Transverse colon (tissue), 4 donors: ENCODE data around the gene PTCHD4. TPM values are rescaled to one million over a fixed set of nuclear protein-coding genes. Genes with fewer than 3 reads are reported as not detected.

Experiments
- DNase-seq: peaks from one replicate; pipeline ENCODE4 v3.0.0-alpha.2; 2019
- H3K27ac ChIP-seq, 4 donors: fragments of 200-600 bp; sonication (generic); 2 replicates each; pipeline ENCODE4 v1.5.1; 2016 to 2018; ENCODE audit warnings: inconsistent platforms in 4 of 4
- H3K27me3 ChIP-seq: fragments of 200-600 bp; sonication (generic); 2 replicates; pipeline ENCODE4 v1.5.1; 2017; ENCODE audit warnings: inconsistent platforms
- H3K36me3 ChIP-seq, 4 donors: fragments of 200-600 bp; sonication (generic); 2 replicates each; pipeline ENCODE4 v1.5.1; 2017 to 2019; ENCODE audit warnings: inconsistent platforms in 4 of 4
- H3K4me1 ChIP-seq, 4 donors: fragments of 200-600 bp; sonication (generic); 2 replicates each; pipeline ENCODE4 v1.5.1; 2017 to 2020; ENCODE audit warnings: inconsistent platforms in 4 of 4
- H3K4me3 ChIP-seq, 4 donors: fragments of 200-600 bp; sonication (generic); 1 replicate in 1 of 4; 2 replicates in 3 of 4; pipeline versions ENCODE4 v1.5.1 to v1.6.1; 2017 to 2019; ENCODE audit warnings: inconsistent platforms in 4 of 4
- H3K9me3 ChIP-seq, 2 donors: fragments of 200-600 bp; sonication (generic); 2 replicates each; pipeline ENCODE4 v1.5.1; 2017 to 2019; ENCODE audit warnings: inconsistent platforms in 2 of 2
- CTCF ChIP-seq, 5 experiments: fragments of 200-600 bp in 3 of 5; fragments of 450-650 bp in 2 of 5; sonication (generic) in 3 of 5; IDR thresholded peaks; 1 replicate in 2 of 5; 2 replicates in 3 of 5; pipeline ENCODE4 v1.5.1; 2016 to 2017; ENCODE audit warnings: antibody characterized with exemption in 5 of 5, inconsistent platforms in 3 of 5, mild to moderate bottlenecking in 2 of 5, moderate library complexity in 1 of 5
- EP300 ChIP-seq: sonication (generic); formaldehyde crosslinking; IDR thresholded peaks from one replicate; pipeline ENCODE4 v1.6.1; 2017; ENCODE audit warnings: antibody characterized with exemption, low read depth
- POLR2A ChIP-seq: fragments of 450-650 bp; IDR thresholded peaks from one replicate; pipeline ENCODE4 v1.6.1; 2016; ENCODE audit warnings: antibody characterized with exemption, mild to moderate bottlenecking, moderate library complexity
- POLR2AphosphoS5 ChIP-seq, 3 donors: sonication (generic); formaldehyde crosslinking; IDR thresholded peaks; one replicate each; pipeline ENCODE4 v1.6.1; 2016; ENCODE audit warnings: antibody characterized with exemption in 3 of 3
- WGBS, 2 donors: methylation state at CpG; one replicate each; pipeline ENCODE4 v1.1.5; 2018; ENCODE audit warnings: low coverage in 1 of 2; 5-methylcytosine and 5-hydroxymethylcytosine counted together
- in situ Hi-C, 4 donors: fragments of 200-750 bp; cut with MboI; loops; one replicate each; pipeline versions ENCODE4 v1.15.0 to v1.15.1; 2017; ENCODE audit warnings: low sequenced_read_pairs in 3 of 4, low pct_ligation_motif_present in 1 of 4, low pct_unique_long_range_greater_than_20kb in 1 of 4
- intact Hi-C: fragments of 100-400 bp; cut with DNase I; formaldehyde crosslinking; loops from one replicate; pipeline ENCODE4 v1.15.1; 2023; ENCODE audit warnings: low total_unique reads
- total RNA-seq, 4 donors: library from RNA; depleted of rRNA; stranded (reverse); fragments of >200 nt; gene quantifications; one replicate each; pipeline ENCODE4 v1.1.0, GENCODE V29; 2016

The PTCHD4 gene
- total RNA-seq, 4 donors from 2014 or later = 0.16 to 0.75 (median 0.27) TPM; not detected in 1

- Histone ChIP-seq H3K9me3 (no peaks in the 10 kb centered on the region), H3K27me3 (no peaks in the 10 kb centered on the region), H3K4me3 (no peak overlapping the region), H3K27ac (no peak overlapping the region), H3K4me1 (peaks cover 0 to 4% (median 0%) of the 10 kb centered on the region in 4 donors), H3K36me3 (no peaks in the 10 kb centered on the region)
- no peak for DNase-seq
- intact Hi-C loops (no loop called here), in situ Hi-C loops (no loop called here)
- TF ChIP-seq CTCF (IDR thresholded peaks at IDR 0.05) (no peak), POLR2A (no peak), POLR2AphosphoS5 (IDR thresholded peaks at IDR 0.05) (no peak), EP300 (no peak)
Observed at GRCh38 chr6:48078120-48078519, 32.9 kb downstream of the PTCHD4 start.

DNA sequence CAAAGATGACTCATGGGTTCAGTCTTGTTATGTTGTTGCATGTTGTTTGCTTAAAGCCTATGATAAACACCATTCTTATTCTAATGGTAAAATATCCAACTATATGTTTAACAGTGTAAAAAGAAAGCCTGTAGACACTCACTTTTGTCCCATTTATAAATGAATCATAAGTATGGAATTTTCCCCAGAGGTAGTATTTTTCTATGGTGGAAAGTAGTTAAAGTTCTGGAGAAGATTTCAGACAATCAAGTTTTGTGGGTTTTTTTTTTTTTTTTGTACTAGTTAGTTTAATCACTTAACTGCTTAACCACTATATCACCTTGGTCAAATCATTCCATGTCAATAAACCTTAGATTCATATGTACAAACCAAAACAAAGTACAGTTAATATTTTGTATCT, 35.8 kb downstream of the PTCHD4 start:
- TF ChIP-seq POLR2A = no peak
- no peak for TF ChIP-seq CTCF (IDR thresholded peaks at IDR 0.05)
- no peak for TF ChIP-seq EP300
- TF ChIP-seq POLR2AphosphoS5 (IDR thresholded peaks at IDR 0.05) = no peak
- Histone ChIP-seq H3K4me3 (no peak overlapping the region), H3K36me3 (no peaks in the 10 kb centered on the region), H3K9me3 (no peaks in the 10 kb centered on the region), H3K27me3 (peaks cover 8% of the 10 kb centered on the region), H3K27ac (no peak overlapping the region), H3K4me1 (no peaks in the 10 kb centered on the region)
- intact Hi-C loops = no loop called here
- DNase-seq = no peak
- in situ Hi-C loops = no loop called here

- Histone ChIP-seq H3K4me3 (no peak overlapping the region), H3K27me3 (peaks cover 17% of the 10 kb centered on the region), H3K36me3 (no peaks in the 10 kb centered on the region), H3K4me1 (no peaks in the 10 kb centered on the region), H3K9me3 (no peaks in the 10 kb centered on the region), H3K27ac (no peak overlapping the region)
- TF ChIP-seq POLR2AphosphoS5 (IDR thresholded peaks at IDR 0.05) = no peak
- TF ChIP-seq EP300 = no peak
- no peak for TF ChIP-seq POLR2A
- no peak for TF ChIP-seq CTCF (IDR thresholded peaks at IDR 0.05)
- in situ Hi-C loops (no loop called here), intact Hi-C loops (no loop called here)
- DNase-seq = no peak
- 72 to 81% methylated on average over 5 to 8 of the region's 8 CpGs for WGBS, 2 donors
Observed at GRCh38 chr6:48073976-48074767, 36.8 kb downstream of the PTCHD4 start.

DNA sequence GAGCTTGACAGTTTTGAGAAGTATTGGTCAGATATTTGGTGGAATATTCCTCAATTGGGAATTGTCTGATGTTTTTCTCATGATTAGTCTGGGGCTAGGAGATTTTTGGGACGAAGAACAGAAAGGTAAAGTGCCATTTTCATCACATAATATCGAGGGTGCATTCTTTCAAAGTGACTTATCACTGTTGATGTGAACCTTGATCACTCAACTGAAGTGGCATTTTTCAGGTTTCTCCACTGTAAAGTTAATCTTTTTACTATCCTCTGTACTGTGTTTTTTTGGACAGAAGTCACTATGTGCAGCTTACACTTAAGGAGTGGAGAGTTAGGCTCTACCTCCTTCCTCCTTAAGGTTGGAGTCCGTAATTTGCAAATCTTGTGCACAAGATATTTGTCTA, 39.2 kb downstream of the PTCHD4 start:
- peaks cover 0 to 7% (median 3%) of the 10 kb centered on the region in 4 donors for H3K4me1 ChIP-seq
- WGBS, 2 donors = 53 to 58% methylated on average over 3 of the region's 3 CpGs
- DNase-seq = no peak
- peaks cover 40% of the 10 kb centered on the region for H3K27me3 ChIP-seq
- H3K4me3 ChIP-seq = no peak overlapping the region
- TF ChIP-seq POLR2AphosphoS5 (IDR thresholded peaks at IDR 0.05) = no peak
- no peak for TF ChIP-seq EP300
- no peak for TF ChIP-seq CTCF (IDR thresholded peaks at IDR 0.05)
- TF ChIP-seq POLR2A = no peak
- no peaks in the 10 kb centered on the region for H3K36me3 ChIP-seq
- intact Hi-C loops (no loop called here), in situ Hi-C loops (no loop called here)
- H3K9me3 ChIP-seq = no peaks in the 10 kb centered on the region
- no peak overlapping the region for H3K27ac ChIP-seq
